Neural crest cell (in vitro differentiated cells): Measurements from ENCODE around the gene SLC26A1. TPM values are rescaled to one million over a fixed set of nuclear protein-coding genes. Genes with fewer than 3 reads are reported as not detected.

Experiments used
- DNase-seq: peaks from one replicate; pipeline ENCODE4 v3.0.0; 2021; ENCODE audit warnings: low read depth, mixed read lengths, low spot score
- H3K27ac Mint-ChIP-seq: one replicate; pipeline ENCODE4 v1.8.0; 2021; ENCODE audit warnings: mild to moderate bottlenecking, mixed read lengths; ENCODE audit not compliant: unreplicated experiment
- H3K27me3 Mint-ChIP-seq: 2 replicates; pipeline ENCODE4 v1.8.0; 2021; ENCODE audit warnings: low read depth, mild to moderate bottlenecking, mixed read lengths
- H3K36me3 Mint-ChIP-seq: 2 replicates; pipeline ENCODE4 v1.8.0; 2021; ENCODE audit warnings: low read depth, mild to moderate bottlenecking, mixed read lengths
- H3K4me1 Mint-ChIP-seq: 2 replicates; pipeline ENCODE4 v1.8.0; 2021; ENCODE audit warnings: mixed read lengths
- H3K4me3 Mint-ChIP-seq: one replicate; pipeline ENCODE4 v1.8.0; 2021; ENCODE audit warnings: mild to moderate bottlenecking, mixed read lengths
- H3K9me3 Mint-ChIP-seq: 2 replicates; pipeline ENCODE4 v1.8.0; 2021; ENCODE audit warnings: mixed read lengths
- CTCF ChIP-seq: fragments of 200-600 bp; sonication (generic); conservative IDR thresholded peaks from 2 replicates; pipeline ENCODE4 v1.5.0; 2021; ENCODE audit warnings: antibody characterized with exemption, mild to moderate bottlenecking
- total RNA-seq: library from RNA; stranded (reverse); gene quantifications from 2 replicates; pipeline ENCODE4 v1.2.1, GENCODE V29; 2021

SLC26A1 gene
- total RNA-seq, 1 donor from 2014 or later: 0.84 TPM

GRCh38 chr4:959338-960139 is 33.7 kb downstream of the SLC26A1 start:
- Mint-ChIP-seq H3K27me3 (no peaks in the 10 kb centered on the region), H3K9me3 (no peaks in the 10 kb centered on the region), H3K4me1 (no peaks in the 10 kb centered on the region), H3K36me3 (no peaks in the 10 kb centered on the region), H3K27ac (no peak overlapping the region), H3K4me3 (no peak overlapping the region)
- TF ChIP-seq CTCF: no peak
- DNase-seq: no peak

GRCh38 chr4:958696-959337 is 34.4 kb downstream of the SLC26A1 start:
- H3K9me3 Mint-ChIP-seq: no peaks in the 10 kb centered on the region
- no peak overlapping the region for H3K27ac Mint-ChIP-seq
- TF ChIP-seq CTCF: no peak
- H3K36me3 Mint-ChIP-seq: no peaks in the 10 kb centered on the region
- no peak overlapping the region for H3K4me3 Mint-ChIP-seq
- no peaks in the 10 kb centered on the region for H3K27me3 Mint-ChIP-seq
- H3K4me1 Mint-ChIP-seq: no peaks in the 10 kb centered on the region
- DNase-seq: no peak

- no peaks in the 10 kb centered on the region for H3K4me1 Mint-ChIP-seq
- H3K27ac Mint-ChIP-seq: no peak overlapping the region
- no peaks in the 10 kb centered on the region for H3K27me3 Mint-ChIP-seq
- TF ChIP-seq CTCF: no peak
- H3K4me3 Mint-ChIP-seq: no peak overlapping the region
- H3K36me3 Mint-ChIP-seq: no peaks in the 10 kb centered on the region
- H3K9me3 Mint-ChIP-seq: no peaks in the 10 kb centered on the region
- no peak for DNase-seq
Observed at GRCh38 chr4:958314-958665, 34.9 kb downstream of the SLC26A1 start.

- no peak overlapping the region for H3K4me3 Mint-ChIP-seq
- no peaks in the 10 kb centered on the region for H3K4me1 Mint-ChIP-seq
- H3K9me3 Mint-ChIP-seq: no peaks in the 10 kb centered on the region
- TF ChIP-seq CTCF: no peak
- no peaks in the 10 kb centered on the region for H3K27me3 Mint-ChIP-seq
- H3K36me3 Mint-ChIP-seq: no peaks in the 10 kb centered on the region
- no peak overlapping the region for H3K27ac Mint-ChIP-seq
- DNase-seq: no peak
Observed at GRCh38 chr4:957581-958313, 35.5 kb downstream of the SLC26A1 start.

GRCh38 chr4:957231-957580 is 36.0 kb downstream of the SLC26A1 start:
- no peaks in the 10 kb centered on the region for H3K9me3 Mint-ChIP-seq
- no peaks in the 10 kb centered on the region for H3K27me3 Mint-ChIP-seq
- DNase-seq: no peak
- no peak for TF ChIP-seq CTCF
- H3K4me3 Mint-ChIP-seq: no peak overlapping the region
- no peaks in the 10 kb centered on the region for H3K4me1 Mint-ChIP-seq
- no peak overlapping the region for H3K27ac Mint-ChIP-seq
- H3K36me3 Mint-ChIP-seq: no peaks in the 10 kb centered on the region
